OCI-M1 (cell line): ENCODE results near the gene MYL3.
A peak's percentile ranks its signal among the peaks of the same experiment; 100 is the strongest.

ENCODE experiments used
- DNase-seq: peaks from one replicate; lab custom pipeline; 2025; lab: John Stamatoyannopoulos, UW

The MYL3 gene

DNA sequence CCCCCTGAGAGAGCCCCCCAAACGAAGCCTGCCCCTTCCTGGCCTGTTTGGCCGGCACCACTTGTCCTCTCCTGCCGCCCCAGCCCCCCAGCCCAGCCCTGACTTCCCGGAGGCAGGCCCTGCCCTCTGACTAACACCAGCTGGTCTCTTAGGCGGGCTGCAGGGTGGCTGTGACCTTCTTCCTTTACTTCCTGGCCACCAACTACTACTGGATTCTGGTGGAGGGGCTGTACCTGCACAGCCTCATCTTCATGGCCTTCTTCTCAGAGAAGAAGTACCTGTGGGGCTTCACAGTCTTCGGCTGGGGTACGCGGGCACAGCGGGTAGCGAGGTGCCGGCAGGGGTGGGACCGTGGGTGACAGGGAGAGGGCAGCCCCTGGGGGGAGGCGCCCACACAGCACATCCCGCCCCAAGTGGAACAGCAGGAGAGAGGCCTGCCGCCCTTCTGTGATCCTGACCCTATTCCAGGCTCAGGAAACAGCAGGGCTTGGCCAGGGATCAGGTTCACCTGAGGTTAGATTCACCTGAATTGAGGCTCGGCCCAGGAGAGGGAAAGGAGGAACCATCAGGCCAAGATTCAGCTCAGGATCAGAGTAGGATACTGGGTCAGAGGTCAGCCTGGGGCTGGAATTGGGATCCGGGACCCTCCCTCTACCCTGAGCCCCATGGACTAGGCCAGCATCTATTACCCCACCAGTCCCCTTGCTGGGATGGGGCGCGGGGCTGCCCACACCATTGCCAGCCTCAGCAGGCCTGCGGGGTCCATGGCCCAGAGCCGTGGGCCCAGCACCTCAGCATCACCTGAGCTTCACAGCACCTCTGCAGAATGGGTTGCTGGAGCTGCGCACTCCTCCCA, 36.1 kb upstream of the MYL3 start:
- DNase-seq, result no peak

DNA sequence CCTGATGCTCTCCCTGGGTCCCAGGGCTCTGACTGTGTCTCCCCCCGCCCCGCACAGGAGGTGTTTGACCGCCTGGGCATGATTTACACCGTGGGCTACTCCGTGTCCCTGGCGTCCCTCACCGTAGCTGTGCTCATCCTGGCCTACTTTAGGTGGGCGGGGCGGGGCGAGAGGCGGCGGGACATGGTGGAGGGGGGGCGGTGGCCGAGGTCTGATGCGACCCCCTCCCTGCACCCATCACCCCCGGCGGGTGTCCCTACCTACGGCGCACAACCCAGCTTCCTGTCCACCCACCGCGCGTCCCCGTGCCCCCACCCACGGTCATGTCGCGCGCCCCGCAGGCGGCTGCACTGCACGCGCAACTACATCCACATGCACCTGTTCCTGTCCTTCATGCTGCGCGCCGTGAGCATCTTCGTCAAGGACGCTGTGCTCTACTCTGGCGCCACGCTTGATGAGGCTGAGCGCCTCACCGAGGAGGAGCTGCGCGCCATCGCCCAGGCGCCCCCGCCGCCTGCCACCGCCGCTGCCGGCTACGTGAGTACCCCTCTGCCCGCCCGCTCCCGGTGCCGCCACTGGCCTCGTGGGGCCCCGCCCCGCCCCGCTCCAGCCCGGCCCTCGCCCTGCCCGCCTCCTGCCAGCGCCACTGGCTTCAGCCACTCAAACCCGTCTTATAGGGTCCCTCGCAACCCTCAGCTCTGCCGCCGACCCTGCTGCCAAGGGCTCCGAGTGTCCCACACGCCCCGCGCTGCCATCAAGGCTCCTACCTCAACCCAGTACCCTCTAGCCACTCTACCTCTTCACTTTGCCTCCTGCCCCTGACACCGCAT, 35.3 kb upstream of the MYL3 start:
- no peak for DNase-seq

DNA sequence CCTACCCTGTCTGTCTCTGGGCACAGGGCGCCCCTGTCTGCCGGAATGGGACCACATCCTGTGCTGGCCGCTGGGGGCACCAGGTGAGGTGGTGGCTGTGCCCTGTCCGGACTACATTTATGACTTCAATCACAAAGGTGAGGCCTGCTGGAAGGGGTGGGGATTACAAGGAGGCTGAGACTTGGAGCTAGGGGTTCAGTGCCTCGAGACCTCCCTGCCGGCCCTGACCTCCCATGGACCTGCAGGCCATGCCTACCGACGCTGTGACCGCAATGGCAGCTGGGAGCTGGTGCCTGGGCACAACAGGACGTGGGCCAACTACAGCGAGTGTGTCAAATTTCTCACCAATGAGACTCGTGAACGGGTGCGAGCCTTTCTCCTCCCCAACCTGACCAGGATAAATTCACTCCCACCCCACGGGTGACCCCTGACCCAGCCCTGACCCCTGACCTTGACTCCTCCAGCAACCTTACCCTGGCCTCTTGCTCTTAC, 34.6 kb upstream of the MYL3 start:
- DNase-seq, result no peak

DNA sequence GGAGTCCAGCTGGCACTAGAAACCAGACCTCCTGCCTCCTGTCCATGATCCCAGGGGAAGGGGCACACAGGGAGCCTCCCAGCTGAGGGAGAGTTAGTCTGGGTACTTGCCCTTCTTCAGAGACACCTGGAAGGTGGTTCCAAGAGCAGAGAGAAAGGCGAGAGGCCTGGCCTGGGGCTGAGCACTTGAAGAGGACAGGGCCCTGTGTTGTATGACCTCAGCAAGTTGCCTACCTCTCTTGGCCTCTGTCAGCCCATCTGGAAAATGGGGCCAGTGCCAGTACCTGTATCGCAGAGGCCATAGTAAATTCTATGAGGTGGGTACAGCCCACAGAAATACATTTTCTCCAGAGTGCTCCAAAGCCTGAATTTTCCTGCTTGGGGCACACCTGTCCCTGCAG, 33.8 kb upstream of the MYL3 start:
- DNase-seq, result no peak

DNA sequence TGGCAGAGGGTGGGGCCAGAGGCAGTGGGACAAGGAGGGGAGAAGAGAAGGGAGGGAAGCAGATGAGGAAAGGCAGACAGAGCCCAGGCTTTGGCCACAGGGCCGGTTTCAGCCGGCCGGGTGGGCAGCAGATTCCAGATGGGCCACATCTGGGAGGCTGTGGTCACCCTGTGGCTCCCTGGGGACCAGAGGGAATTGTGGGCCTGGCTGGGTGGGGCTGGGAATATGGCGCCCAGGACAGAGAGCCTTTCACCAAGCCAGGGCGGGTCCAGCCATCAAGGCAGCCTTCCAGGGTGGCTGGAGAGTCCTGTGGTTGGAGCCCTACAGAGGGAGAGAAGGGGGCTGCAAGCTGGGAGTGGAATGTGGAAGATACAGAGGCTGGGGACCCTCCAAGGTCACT, 33.1 kb upstream of the MYL3 start:
- DNase-seq, result no peak

DNA sequence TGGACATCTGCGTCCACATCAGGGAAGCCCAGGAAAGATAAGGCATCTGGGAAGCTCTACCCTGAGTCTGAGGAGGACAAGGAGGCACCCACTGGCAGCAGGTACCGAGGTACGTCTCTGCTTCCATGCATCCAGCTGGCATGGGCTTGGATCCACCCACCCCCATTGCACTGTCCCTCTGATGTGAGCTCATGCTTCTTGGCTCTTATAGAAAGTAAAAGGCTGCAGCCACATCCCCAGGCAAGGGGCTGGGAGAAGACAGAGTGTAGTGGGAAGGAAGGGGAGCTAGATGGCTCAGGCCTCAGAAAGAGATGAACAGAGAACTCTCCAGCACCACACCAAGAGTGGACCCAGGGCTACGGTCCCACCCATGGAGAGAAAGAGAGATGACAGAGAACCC, 32.5 kb upstream of the MYL3 start:
- no peak for DNase-seq

DNA sequence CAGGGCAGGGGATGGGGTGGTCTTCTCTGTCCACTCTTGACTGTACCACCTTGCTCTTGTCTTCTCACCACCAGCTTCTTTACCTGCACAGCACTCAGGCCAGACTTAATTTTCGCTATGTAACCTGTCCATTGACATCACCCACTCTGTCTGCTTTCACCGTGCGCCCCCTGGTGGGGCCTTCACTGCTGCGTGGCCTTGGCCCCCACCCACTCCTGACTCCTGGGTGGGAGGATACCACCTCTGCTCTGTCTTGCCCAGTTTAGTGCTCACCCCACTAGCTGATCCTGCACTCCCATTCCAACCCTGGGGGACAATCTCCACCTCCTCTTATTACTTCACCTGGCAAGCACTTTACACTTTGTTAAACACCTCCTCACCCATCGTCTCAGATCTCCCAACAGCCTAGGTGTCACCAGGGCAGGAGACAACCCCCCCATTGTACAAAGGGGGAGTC, 32.0 kb upstream of the MYL3 start:
- peak; percentile 77 for DNase-seq

DNA sequence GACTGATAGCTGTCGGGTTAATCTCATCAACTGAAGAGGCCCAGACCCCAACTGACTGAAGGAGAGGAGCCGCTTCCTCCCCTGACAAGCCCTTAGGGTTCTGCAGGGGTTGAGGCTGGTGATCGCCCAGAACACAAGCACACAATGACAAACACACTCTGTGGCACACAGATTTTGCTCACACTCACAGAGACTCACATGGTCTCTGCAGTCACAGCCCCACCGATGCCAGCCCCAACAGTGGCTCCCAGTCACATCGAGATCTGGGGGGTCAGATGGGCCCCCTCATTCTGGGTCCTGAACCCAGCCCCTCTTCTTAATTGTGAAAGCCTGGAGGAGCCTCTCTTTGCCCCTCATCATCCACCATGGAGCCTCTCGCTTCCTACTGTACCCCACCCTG, 31.0 kb upstream of the MYL3 start:
- DNase-seq, result no peak

DNA sequence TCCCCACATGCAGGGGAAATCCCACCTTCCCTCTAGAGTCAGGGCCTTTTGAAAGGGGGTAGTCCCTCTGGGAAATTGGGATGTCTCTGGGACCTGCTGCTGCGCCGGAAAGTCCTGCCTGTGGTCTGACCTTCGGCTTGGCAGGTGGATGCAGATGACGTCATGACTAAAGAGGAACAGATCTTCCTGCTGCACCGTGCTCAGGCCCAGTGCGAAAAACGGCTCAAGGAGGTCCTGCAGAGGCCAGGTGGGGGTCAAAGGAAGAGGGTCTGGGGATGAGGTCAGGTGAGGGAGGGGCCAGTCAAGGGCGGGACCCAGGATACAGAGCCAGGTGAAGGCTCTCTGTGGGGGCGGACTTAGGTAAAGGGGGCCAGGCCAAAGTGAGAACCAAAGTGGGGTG, 30.5 kb upstream of the MYL3 start:
- DNase-seq, result no peak

DNA sequence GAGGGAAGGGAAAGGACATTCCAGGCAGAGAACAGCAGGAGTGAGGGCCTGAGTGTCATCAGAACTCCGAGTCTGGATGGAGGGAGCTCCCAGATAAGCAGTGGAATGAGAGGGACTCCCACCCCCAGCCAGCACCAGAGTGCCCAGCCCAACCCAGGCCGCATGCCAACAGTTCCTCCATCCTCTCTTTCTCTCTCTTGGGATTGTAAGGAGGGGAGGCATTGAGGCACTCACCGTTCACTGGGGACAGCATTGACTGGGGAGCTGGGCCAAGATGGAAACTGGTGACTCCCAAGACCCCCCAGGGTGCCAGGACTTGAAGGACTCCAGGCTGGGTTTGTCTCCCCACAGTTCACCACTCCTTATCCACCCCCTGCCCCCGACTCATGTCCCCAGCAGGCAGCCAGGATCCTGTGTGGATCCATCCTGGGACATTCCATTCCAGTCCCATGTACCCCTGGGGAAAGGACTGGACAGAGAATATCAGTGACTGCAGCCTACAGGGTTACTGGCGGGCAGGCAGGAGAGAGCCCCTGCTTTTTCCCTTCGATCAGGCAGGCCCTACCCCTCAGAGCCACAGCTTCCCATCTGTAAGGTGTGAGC, 30.0 kb upstream of the MYL3 start:
- no peak for DNase-seq

DNA sequence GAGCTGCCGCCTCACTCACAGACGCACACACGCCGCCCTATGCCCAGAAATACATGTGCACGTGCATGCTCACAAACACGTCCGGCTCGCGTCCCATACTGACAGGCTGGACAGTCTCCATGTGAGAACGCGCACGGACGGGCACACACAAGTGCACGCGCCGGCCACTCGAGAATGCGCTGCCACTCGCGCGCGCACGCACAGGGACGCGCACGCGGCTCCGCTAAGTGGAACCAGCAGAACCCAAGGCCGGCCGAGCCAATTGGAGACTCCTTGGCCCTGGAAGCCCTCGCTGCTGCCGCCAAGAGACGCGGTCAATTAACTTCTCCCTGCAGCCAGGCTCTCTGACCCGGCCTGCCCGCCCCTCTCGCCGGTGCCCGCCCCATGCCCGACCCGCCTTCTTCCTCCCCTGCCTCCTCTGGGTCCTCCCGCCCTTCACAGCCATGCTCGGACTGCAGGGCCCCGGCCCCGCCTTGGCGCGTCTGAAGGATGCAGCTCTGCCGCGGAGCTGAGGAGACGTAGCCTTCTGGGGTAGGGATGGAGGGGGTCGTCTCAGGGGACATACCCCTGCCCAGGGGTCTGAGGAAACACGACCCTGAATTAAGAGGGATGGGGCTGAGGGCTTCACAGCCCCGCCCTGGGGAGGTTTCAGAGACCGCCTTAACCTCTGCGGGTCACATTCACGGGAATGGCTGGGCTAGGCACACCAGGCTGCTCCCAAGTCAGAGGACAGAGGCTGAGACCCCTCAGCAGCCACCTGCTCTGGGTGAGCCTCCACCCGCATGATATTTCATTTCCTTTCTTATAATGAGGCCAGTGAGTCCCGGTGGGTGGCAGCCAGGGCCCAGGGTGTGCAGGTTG, 29.3 kb upstream of the MYL3 start:
- DNase-seq, result peak; percentile 79

DNA sequence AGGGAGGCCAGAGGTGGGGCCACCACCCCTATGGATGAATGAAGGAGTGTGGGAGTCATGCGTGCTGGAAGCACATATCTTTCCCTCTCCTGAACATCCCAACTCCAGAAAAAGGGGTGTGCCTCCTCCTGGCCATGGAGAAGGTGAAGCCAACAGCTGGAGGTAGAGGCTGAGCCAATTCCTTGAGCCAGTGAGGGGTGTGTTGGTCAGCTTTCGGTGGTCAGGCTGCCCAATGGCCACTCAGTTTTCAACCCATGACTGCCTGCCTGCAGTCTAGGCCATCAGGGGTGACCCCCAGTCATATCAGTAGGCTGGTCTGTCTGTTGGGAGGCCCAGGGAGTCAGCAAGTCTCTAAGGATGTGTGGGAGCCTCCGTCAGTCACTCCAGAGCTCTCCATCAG, 27.9 kb upstream of the MYL3 start:
- no peak for DNase-seq

DNA sequence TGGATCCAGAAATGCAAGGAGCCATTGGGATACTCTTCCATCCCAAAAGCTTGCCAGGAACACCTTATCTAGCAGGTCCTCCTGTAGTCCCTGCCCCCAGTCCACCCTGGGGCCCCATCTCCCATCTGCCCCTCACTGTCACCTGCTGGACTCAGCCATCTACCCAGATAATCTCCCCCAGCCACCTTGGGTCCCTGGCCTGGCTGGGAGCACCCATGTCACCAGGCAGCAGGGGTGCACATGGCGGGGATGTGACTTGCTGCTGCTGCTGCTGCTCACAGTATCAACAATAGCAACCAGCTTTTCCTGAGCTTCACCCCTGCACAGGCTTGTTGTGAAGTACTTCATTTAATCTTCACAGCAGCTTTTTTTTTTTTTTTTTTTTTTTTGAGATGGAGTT, 26.9 kb upstream of the MYL3 start:
- DNase-seq, result no peak

DNA sequence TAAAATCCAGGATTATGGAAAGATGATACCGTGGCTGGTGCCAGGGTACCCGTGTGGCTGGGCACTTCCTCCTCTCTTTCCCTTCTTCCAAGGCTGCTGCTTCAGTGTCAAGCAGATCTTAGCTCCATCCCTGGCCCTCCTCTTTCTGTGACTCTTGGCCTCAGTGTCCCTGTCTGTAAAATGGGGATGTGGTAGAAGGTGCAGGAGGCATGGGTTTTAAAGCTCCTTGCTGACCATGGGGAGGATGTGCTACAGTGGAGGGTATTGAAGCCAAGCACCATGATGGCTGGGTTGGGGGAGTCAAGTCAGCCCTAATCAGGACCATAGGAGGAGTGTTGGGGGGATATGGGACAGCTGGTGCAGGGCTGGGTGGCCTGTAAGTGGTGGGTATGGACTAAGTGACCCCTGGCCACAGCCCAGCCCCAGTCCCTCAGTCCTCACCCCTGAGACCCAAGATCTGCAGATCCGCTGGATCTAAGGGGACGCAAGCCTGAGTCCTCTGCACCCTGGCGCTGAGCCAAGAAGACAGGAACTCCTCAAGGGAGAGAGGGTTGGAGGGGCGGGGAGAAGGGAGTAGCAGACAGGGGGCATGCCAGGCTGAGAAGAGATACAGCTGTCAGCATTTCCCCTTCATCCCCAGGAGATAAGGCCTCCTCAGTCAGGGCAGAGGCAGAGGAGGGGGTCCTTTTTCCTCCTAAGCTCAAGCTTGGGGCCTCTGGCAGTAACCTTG, 26.3 kb upstream of the MYL3 start:
- peak; percentile 35 for DNase-seq

DNA sequence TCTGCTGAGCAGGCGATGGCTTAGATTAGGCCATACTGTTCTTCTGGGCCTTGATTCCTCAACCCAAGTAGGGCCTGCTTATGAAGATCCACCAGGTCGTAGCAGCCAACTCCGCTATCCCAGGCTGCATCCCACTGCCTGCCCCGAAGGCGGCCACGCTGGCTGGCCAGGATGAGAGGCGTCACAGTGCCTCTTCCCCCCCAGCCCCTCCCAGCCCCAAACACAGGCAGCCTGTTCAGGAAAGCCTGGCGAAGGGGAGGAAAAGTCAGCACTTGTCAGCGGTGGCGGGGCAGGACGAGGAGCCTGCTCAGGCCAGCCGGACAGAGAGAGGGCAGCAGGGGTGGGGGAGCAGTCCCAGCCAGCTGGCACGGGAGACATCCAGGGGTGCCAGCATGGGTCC, 25.5 kb upstream of the MYL3 start:
- DNase-seq, result no peak

DNA sequence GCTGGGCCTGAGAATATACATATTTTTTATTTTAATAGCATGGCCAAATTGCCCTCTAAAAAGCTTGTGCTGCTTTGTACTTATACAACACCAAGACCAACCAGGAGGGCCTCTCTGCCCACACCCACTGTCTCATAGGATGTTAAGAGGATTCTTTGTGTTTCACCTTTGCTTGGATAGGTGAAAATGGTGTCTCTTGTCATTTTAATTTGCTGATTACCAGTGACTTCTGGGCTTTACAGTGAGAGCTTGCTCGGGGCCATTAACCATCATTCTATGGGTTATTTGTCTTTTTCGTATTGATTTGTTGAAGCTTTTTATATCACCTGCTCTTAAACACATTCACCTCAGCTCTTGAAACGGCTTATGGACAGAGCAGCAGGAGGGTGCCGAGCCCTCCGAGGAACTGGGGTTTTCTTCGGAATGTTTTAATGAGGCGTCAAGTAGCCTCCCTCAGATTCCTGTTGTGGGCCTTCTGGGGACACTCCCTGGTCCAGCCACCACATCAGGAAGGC, 24.8 kb upstream of the MYL3 start:
- no peak for DNase-seq

DNA sequence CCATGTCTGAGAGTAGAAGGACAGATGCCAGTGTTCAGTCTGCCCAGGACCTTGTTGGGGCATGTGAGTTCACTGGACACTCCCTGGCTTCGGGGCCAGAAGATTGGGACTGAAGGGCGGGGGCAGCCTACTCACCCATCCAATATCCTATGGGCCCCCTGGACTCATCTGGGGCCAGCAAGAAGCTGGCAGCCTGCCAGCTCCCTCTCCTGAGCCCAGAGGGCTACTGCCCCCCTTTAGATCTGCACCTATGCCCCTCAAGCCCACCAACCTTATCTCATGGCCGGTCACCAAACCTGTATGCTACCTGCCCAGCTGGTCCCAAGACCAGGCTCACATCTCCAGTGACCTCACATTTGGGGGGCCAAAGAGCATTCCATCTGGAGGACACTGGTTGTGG, 22.4 kb upstream of the MYL3 start:
- no peak for DNase-seq

DNA sequence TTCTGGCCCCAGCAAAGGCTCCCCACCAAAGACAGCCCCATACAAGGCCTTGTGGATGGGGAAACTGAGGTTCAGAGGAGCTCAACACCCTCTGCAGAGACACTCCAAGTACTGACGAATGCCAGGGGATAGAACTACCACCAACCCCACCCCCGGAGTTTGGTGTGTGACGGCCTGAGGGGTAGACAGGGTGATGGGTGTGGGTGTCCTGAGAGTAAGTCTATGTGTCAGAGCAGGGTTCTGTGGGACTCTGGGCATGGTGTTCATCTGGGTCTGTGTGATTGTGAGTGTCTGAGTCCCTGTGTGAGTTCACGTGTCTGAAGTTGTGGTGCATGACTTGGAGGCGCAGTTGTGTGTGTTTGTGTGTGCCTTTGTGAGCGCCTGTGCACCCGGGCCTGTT, 21.7 kb upstream of the MYL3 start:
- no peak for DNase-seq

DNA sequence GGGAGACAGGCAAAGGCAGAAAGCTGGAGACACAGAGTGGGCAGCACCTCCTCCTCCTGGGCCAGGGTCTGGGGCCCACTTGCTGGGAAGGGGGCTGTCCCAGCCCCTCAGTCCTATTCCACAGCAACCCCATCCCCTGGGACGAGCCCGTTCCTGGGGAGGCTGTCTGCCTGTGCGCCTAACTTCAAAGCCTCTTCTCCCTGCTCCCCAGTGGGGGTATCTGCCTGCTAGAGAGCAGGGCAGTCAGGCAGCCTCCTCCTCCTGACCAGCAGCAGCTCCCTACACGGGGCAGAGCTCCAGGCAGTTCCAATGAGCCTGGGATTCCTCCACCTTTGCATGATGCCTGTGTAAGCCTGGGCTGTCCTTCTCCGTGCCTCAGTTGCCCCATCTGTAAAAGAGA, 21.2 kb upstream of the MYL3 start:
- no peak for DNase-seq

DNA sequence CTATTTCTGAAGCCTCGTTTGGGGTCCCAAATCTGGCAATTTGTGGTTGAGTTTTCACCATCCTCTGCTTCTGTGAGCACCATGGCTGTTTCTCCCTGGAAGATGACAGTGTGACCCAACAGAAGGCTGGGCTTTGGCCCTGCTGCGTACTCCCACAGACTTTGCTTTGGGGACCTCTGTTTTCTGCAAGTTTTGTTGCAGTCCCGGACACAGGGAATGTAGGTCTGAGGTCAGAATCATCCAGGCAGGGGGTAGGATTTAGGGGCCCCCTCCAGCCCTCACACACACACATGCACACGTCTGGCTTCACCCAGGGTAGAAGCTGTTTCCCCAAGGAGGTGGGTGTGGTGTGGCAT, 20.6 kb upstream of the MYL3 start:
- DNase-seq, result no peak
